Breast epithelium (tissue), 4 donors: Measurements from ENCODE around the gene DPP8. TPM values are rescaled to one million over a fixed set of nuclear protein-coding genes. Genes with fewer than 3 reads are reported as not detected.

Source experiments
- DNase-seq, 2 donors: peaks; one replicate each; pipeline ENCODE4 v3.0.0-alpha.2; 2019; ENCODE audit warnings: low spot score in 2 of 2
- H3K27ac ChIP-seq, 2 donors: fragments of 200-600 bp; sonication (generic) in 1 of 2; one replicate each; pipeline ENCODE4 v1.5.1; 2016 to 2019; ENCODE audit warnings: mild to moderate bottlenecking in 1 of 2
- H3K27me3 ChIP-seq, 2 donors: fragments of 200-600 bp; sonication (generic) in 1 of 2; one replicate each; pipeline versions ENCODE4 v1.5.1 to v1.6.0; 2017 to 2019; ENCODE audit warnings: control low read depth in 1 of 2, mild to moderate bottlenecking in 1 of 2
- H3K36me3 ChIP-seq: fragments of 200-600 bp; one replicate; pipeline ENCODE4 v1.5.1; 2019
- H3K4me1 ChIP-seq, 2 donors: fragments of 200-600 bp; sonication (generic); one replicate each; pipeline ENCODE4 v1.5.1; 2016 to 2019; ENCODE audit warnings: control low read depth in 1 of 2
- H3K4me3 ChIP-seq, 3 donors: fragments of 200-600 bp; sonication (generic); 1 replicate in 2 of 3; 2 replicates in 1 of 3; pipeline ENCODE4 v1.5.1; 2016 to 2019; ENCODE audit warnings: mild to moderate bottlenecking in 3 of 3, moderate library complexity in 2 of 3
- H3K9me3 ChIP-seq, 2 donors: fragments of 200-600 bp; sonication (generic) in 1 of 2; one replicate each; pipeline ENCODE4 v1.5.1; 2016 to 2019; ENCODE audit warnings: control low read depth in 1 of 2
- CTCF ChIP-seq, 3 donors: fragments of 450-650 bp; IDR thresholded peaks; one replicate each; pipeline ENCODE4 v1.5.1; 2016 to 2017; ENCODE audit warnings: antibody characterized with exemption in 3 of 3, mild to moderate bottlenecking in 3 of 3, moderate library complexity in 3 of 3
- POLR2A ChIP-seq: fragments of 450-650 bp; IDR thresholded peaks from one replicate; pipeline ENCODE4 v1.6.1; 2016; ENCODE audit warnings: antibody characterized with exemption, mild to moderate bottlenecking, moderate library complexity
- POLR2AphosphoS5 ChIP-seq, 3 donors: sonication (generic); formaldehyde crosslinking; IDR thresholded peaks; one replicate each; pipeline ENCODE4 v1.6.1; 2017; ENCODE audit warnings: antibody characterized with exemption in 3 of 3
- intact Hi-C: fragments of 100-400 bp; cut with DNase I; formaldehyde crosslinking; loops from one replicate; pipeline ENCODE4 v1.15.1; 2023; ENCODE audit warnings: low total_unique reads
- total RNA-seq, 3 donors: library from RNA; depleted of rRNA; stranded (reverse); fragments of >200 nt; gene quantifications; one replicate each; pipeline ENCODE4 v1.1.0, GENCODE V29; 2016

DPP8 gene
- total RNA-seq, 3 donors from 2014 or later: 35.0 to 47.0 (median 42.6) TPM

DNA sequence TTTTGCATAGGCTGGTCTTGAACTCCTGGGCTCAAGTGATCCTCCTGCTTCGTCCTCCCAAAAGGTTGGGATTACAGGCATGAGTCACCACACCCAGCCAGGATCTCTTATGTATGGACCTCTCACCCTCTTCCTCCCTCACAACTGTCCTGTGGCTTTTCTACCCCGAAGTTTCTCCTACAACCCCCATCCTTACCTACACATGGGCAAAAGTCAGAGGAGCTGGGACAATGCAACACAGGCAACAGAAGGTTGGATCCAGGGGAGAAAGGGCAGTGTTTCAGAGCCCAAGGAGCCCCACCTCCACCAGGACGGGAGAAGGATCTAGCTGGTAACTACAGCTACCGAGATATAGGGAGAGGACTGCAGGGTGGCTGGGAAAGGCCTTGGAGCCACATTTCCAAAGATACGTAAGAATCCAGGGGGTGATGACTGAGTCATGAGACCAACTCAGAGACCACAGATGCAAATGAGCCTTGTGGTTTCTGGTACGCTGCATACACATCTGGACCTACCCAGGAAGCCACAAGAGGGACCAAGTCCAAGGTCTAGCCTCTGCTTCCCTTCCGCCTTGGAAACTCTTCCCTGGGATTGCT is 108.4 kb downstream of the DPP8 start:
- Histone ChIP-seq H3K4me1 (no peaks in the 10 kb centered on the region), H3K36me3 (no peaks in the 10 kb centered on the region), H3K27me3 (no peaks in the 10 kb centered on the region), H3K27ac (no peak overlapping the region), H3K4me3 (no peak overlapping the region), H3K9me3 (no peaks in the 10 kb centered on the region)
- no peak for DNase-seq
- TF ChIP-seq POLR2AphosphoS5 (IDR thresholded peaks at IDR 0.05) (no peak), POLR2A (no peak), CTCF (IDR thresholded peaks at IDR 0.05) (no peak)
- intact Hi-C loops: no loop called here

DNA sequence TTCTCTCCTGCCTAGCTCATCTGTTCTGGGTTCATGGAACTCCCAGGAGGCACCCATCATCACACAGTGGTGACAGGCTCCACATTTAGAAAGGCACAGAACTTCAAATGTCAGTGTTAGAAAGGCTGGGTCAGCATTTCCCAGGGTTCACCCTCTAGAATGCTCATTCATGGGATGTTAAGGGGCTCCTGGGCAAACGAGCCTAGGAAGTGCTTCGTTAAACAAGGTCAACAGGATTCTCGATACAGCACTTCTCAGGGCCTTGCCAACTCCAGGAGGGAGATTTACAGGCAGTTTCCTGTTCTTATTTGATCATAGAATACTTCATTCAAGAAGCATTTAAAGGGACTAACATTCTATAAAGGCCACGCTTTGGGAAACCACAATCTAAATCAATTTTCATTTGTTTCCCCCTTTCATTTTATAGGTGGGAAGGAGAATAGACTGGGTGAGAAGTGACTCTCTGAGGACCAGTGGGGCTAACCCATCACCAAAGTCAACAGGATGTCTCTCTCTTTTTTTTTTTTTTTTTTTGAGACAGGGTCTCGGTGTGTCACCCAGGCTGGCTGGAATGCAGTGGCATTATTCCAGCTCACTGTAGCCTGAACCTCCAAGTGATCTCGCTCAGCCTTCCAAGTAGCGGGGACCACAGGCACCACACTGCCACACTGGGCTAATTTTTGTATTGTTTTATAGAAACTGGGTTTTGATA is 109.0 kb downstream of the DPP8 start:
- Histone ChIP-seq H3K27me3 (no peaks in the 10 kb centered on the region), H3K27ac (no peak overlapping the region), H3K36me3 (no peaks in the 10 kb centered on the region), H3K4me1 (no peaks in the 10 kb centered on the region), H3K4me3 (no peak overlapping the region), H3K9me3 (no peaks in the 10 kb centered on the region)
- DNase-seq: no peak
- intact Hi-C loops: no loop called here
- TF ChIP-seq POLR2AphosphoS5 (IDR thresholded peaks at IDR 0.05) (no peak), POLR2A (no peak), CTCF (IDR thresholded peaks at IDR 0.05) (no peak)

DNA sequence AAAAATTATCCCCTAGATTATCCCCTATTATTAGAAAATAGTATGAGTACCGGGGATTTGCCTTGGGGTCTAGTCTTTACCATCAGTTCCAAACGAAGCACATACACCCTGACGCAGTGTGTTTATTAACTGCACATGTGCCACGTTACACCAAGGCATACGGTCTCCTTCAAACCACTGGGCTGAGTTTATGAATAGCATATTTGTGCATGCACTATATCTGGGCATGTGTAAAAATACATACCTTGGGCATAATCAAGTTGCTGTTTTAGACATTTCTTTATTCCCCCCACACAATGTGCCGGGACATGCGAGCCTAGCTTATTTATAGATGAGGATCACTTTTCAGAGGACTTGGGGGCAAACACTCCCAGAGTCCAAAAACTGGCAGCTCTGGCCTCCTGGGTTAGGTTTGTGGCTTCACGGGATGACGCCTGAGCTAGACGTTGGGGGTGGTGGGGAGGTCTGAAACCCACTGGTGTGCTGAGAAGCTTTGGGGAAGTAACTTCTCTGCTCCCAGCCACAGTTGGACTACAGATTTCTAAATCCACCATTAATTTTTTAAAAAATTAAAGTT is 111.0 kb downstream of the DPP8 start:
- H3K4me1 ChIP-seq: no peaks in the 10 kb centered on the region
- intact Hi-C loops: no loop called here
- no peak overlapping the region for H3K4me3 ChIP-seq
- no peak for TF ChIP-seq POLR2A
- no peak for TF ChIP-seq CTCF (IDR thresholded peaks at IDR 0.05)
- TF ChIP-seq POLR2AphosphoS5 (IDR thresholded peaks at IDR 0.05): no peak
- no peaks in the 10 kb centered on the region for H3K9me3 ChIP-seq
- no peak for DNase-seq
- H3K27me3 ChIP-seq: no peaks in the 10 kb centered on the region
- no peak overlapping the region for H3K27ac ChIP-seq
- H3K36me3 ChIP-seq: no peaks in the 10 kb centered on the region

DNA sequence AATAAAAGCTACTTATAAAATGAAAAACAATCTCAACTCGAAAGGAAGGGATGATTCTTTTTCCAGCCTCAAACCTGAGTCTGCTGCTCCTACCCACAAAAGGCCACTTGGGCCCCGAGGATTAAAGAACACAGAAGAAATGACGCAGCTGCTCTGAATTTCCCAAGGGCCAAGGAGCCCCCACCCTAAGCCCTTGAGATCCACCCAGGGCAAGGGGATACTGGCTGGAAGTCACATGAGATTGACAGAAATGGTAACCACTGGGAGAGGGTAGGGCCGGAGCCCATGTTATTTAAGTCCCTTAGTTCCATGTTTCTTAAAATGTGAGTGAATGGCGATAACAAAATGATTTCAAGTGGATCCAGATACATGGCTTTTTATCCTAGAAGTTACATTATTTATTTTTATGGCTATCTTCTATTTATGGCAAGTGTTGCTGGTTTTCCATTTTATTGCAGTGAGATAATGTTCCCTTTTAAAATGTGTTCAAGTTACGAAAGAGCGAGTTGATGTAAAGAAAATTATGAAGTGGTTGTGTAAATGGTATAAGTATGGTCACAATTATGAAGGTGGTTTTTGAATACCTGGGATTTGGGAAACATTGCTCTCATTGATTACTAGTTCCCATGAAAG is 111.6 kb downstream of the DPP8 start:
- no peak overlapping the region for H3K4me3 ChIP-seq
- H3K27me3 ChIP-seq: no peaks in the 10 kb centered on the region
- H3K27ac ChIP-seq: no peak overlapping the region
- no peaks in the 10 kb centered on the region for H3K9me3 ChIP-seq
- intact Hi-C loops: no loop called here
- H3K4me1 ChIP-seq: no peaks in the 10 kb centered on the region
- TF ChIP-seq POLR2AphosphoS5 (IDR thresholded peaks at IDR 0.05) (no peak), POLR2A (no peak), CTCF (IDR thresholded peaks at IDR 0.05) (no peak)
- DNase-seq: no peak
- no peaks in the 10 kb centered on the region for H3K36me3 ChIP-seq
